DND-41 (cell line): ENCODE measurements around the gene JAK2.

Experiments used
- ATAC-seq: fragments of 200-7000 bp; cut with Tn5 transposase; 3 replicates; pipeline ENCODE4 v1.9.1; 2021; ENCODE audit warnings: low read depth; ENCODE audit not compliant: insufficient read depth
- DNase-seq: peaks from one replicate; pipeline ENCODE4 v3.0.0-alpha.2; 2020
- H2AFZ ChIP-seq: 2 replicates; pipeline ENCODE4 v1.6.0; 2012; ENCODE audit warnings: low read depth, low read length
- H3K27ac ChIP-seq: 2 replicates; pipeline ENCODE4 v1.5.1; 2012; ENCODE audit warnings: low read length, inconsistent platforms
- H3K27me3 ChIP-seq: fragments of 200-600 bp; sonication (generic); 2 replicates; pipeline ENCODE4 v1.6.0; 2012; ENCODE audit warnings: low read length, mild to moderate bottlenecking, inconsistent platforms; ENCODE audit not compliant: insufficient read depth, poor library complexity
- H3K36me3 ChIP-seq: 2 replicates; pipeline ENCODE4 v1.5.1; 2012; ENCODE audit warnings: low read length, inconsistent platforms; ENCODE audit not compliant: insufficient read depth
- H3K4me1 ChIP-seq: 2 replicates; pipeline ENCODE4 v1.5.1; 2012; ENCODE audit warnings: mild to moderate bottlenecking, low read length; ENCODE audit not compliant: insufficient read depth
- H3K4me2 ChIP-seq: 2 replicates; pipeline ENCODE4 v1.6.0; 2012; ENCODE audit warnings: mild to moderate bottlenecking, moderate library complexity, low read length, inconsistent platforms; ENCODE audit not compliant: insufficient read depth
- H3K4me3 ChIP-seq, 2 experiments: fragments of 200-600 bp in 1 of 2; shearing (Covaris generic) in 1 of 2; 2 replicates each; pipeline ENCODE4 v1.5.1; 2012 to 2016; ENCODE audit warnings: inconsistent platforms in 2 of 2, low read length in 2 of 2, mild to moderate bottlenecking in 2 of 2, low read depth in 1 of 2, moderate library complexity in 1 of 2
- H3K79me2 ChIP-seq: 2 replicates; pipeline ENCODE4 v1.6.0; 2012; ENCODE audit warnings: low read length, inconsistent platforms; ENCODE audit not compliant: insufficient read depth
- H3K9ac ChIP-seq: 2 replicates; pipeline ENCODE4 v1.6.0; 2012; ENCODE audit warnings: low read depth, mild to moderate bottlenecking, inconsistent platforms, low read length, moderate library complexity
- H3K9me3 ChIP-seq: 2 replicates; pipeline ENCODE4 v1.5.1; 2012; ENCODE audit warnings: low read length, moderate library complexity, mild to moderate bottlenecking, inconsistent platforms; ENCODE audit not compliant: insufficient read depth, severe bottlenecking
- H4K20me1 ChIP-seq: 2 replicates; pipeline ENCODE4 v1.6.0; 2012; ENCODE audit warnings: low read length; ENCODE audit not compliant: insufficient read depth
- CTCF ChIP-seq: IDR thresholded peaks from 2 replicates; pipeline ENCODE4 v1.5.1; 2012; ENCODE audit warnings: borderline replicate concordance, low read length, moderate library complexity, mild to moderate bottlenecking; ENCODE audit not compliant: poor library complexity, severe bottlenecking; ENCODE audit errors: extremely low read depth
- EZH2 ChIP-seq: IDR thresholded peaks from 3 replicates; pipeline ENCODE4 v1.6.1; 2012; ENCODE audit warnings: borderline replicate concordance, low read depth, mild to moderate bottlenecking, moderate library complexity, low read length, inconsistent platforms; ENCODE audit not compliant: severe bottlenecking

The JAK2 gene

GRCh38 chr9:5072871-5073270, 87.8 kb downstream of the JAK2 start:
- Histone ChIP-seq H3K36me3 (peaks cover 16% of the 10 kb centered on the region; the same call in 1 of the 2 replicates), H3K27me3 (no peaks in the 10 kb centered on the region), H3K9ac (no peak overlapping the region), H3K4me2 (no peak overlapping the region), H4K20me1 (no peaks in the 10 kb centered on the region), H3K4me1 (no peaks in the 10 kb centered on the region), H3K4me3 (no peak overlapping the region), H3K27ac (no peak overlapping the region), H3K79me2 (no peaks in the 10 kb centered on the region), H2AFZ (no peak overlapping the region), H3K9me3 (no peaks in the 10 kb centered on the region)
- TF ChIP-seq EZH2 (no peak), CTCF (no peak)
- ATAC-seq (no peak), DNase-seq (no peak)

GRCh38 chr9:5073701-5074100, 88.6 kb downstream of the JAK2 start:
- H3K9me3 ChIP-seq = no peaks in the 10 kb centered on the region
- H3K4me1 ChIP-seq = no peaks in the 10 kb centered on the region
- no peaks in the 10 kb centered on the region for H3K79me2 ChIP-seq
- no peak overlapping the region for H3K4me2 ChIP-seq
- H2AFZ ChIP-seq = no peak overlapping the region
- no peak for DNase-seq
- H3K36me3 ChIP-seq = peaks cover 16% of the 10 kb centered on the region; the same call in 1 of the 2 replicates
- no peak overlapping the region for H3K9ac ChIP-seq
- H3K27me3 ChIP-seq = no peaks in the 10 kb centered on the region
- ATAC-seq = no peak
- no peak overlapping the region for H3K4me3 ChIP-seq
- no peaks in the 10 kb centered on the region for H4K20me1 ChIP-seq
- H3K27ac ChIP-seq = no peak overlapping the region
- TF ChIP-seq CTCF (no peak), EZH2 (no peak)

- TF ChIP-seq EZH2 (no peak), CTCF (no peak)
- H3K36me3 ChIP-seq = peaks cover 19% of the 10 kb centered on the region; the same call in 1 of the 2 replicates
- no peaks in the 10 kb centered on the region for H3K9me3 ChIP-seq
- no peak overlapping the region for H3K27ac ChIP-seq
- H3K4me2 ChIP-seq = no peak overlapping the region
- H3K4me3 ChIP-seq = no peak overlapping the region
- DNase-seq = no peak
- H3K27me3 ChIP-seq = no peaks in the 10 kb centered on the region
- H3K9ac ChIP-seq = no peak overlapping the region
- no peak for ATAC-seq
- no peaks in the 10 kb centered on the region for H3K4me1 ChIP-seq
- H3K79me2 ChIP-seq = no peaks in the 10 kb centered on the region
- no peaks in the 10 kb centered on the region for H4K20me1 ChIP-seq
- no peak overlapping the region for H2AFZ ChIP-seq
These were observed 100.9 kb downstream of the JAK2 start for GRCh38 chr9:5085993-5086392.

GRCh38 chr9:5089737-5090136, 104.7 kb downstream of the JAK2 start:
- H3K9ac ChIP-seq = no peak overlapping the region
- H2AFZ ChIP-seq = no peak overlapping the region
- no peak for ATAC-seq
- no peaks in the 10 kb centered on the region for H3K27me3 ChIP-seq
- H4K20me1 ChIP-seq = no peaks in the 10 kb centered on the region
- H3K79me2 ChIP-seq = no peaks in the 10 kb centered on the region
- H3K9me3 ChIP-seq = no peaks in the 10 kb centered on the region
- TF ChIP-seq CTCF (no peak), EZH2 (no peak)
- no peak overlapping the region for H3K4me3 ChIP-seq
- H3K27ac ChIP-seq = no peak overlapping the region
- no peak overlapping the region for H3K4me2 ChIP-seq
- H3K36me3 ChIP-seq = peaks cover 11% of the 10 kb centered on the region; the same call in 1 of the 2 replicates
- no peak for DNase-seq
- no peaks in the 10 kb centered on the region for H3K4me1 ChIP-seq
